HFF-Myc (cell line): ENCODE results near the gene THAP11.
"Not testable (repeated sequence)": the region's sequence is repeated elsewhere in the genome, so short reads cannot be mapped to it uniquely, and the experiment has no call there.

Experiments used
- DNase-seq: peaks from one replicate; pipeline ENCODE4 v3.0.0-alpha.2; 2011; ENCODE audit warnings: low read depth; ENCODE audit errors: extremely low read depth
- H3K4me3 ChIP-seq: replicated peaks from 2 replicates; pipeline ENCODE4 v1.5.1; 2011; ENCODE audit warnings: low read depth, mild to moderate bottlenecking, control low read depth, low read length
- CTCF ChIP-seq: IDR thresholded peaks from 2 replicates; pipeline ENCODE4 v1.5.1; 2012; ENCODE audit warnings: mild to moderate bottlenecking, low read depth, low read length, control low read depth; ENCODE audit errors: missing control alignments

The THAP11 gene

GRCh38 chr16:67861877-67862276 lies 19.8 kb downstream of the THAP11 start:
- DNase-seq = no peak
- no peak for TF ChIP-seq CTCF
- no peak overlapping the region for H3K4me3 ChIP-seq

- no peak for DNase-seq
- TF ChIP-seq CTCF = no peak
- H3K4me3 ChIP-seq = no peak overlapping the region
Observed at GRCh38 chr16:67862623-67863583, 20.8 kb downstream of the THAP11 start.

GRCh38 chr16:67864044-67864443 lies 21.9 kb downstream of the THAP11 start:
- not testable (repeated sequence) for H3K4me3 ChIP-seq, DNase-seq

- TF ChIP-seq CTCF = no peak
- H3K4me3 ChIP-seq = no peak overlapping the region
- no peak for DNase-seq
Observed at GRCh38 chr16:67864594-67864993, 22.5 kb downstream of the THAP11 start.

GRCh38 chr16:67865318-67865717 lies 23.2 kb downstream of the THAP11 start:
- TF ChIP-seq CTCF = peak; percentile 47
- no peak for DNase-seq
- H3K4me3 ChIP-seq = no peak overlapping the region

GRCh38 chr16:67868290-67868689 lies 26.2 kb downstream of the THAP11 start:
- no peak for DNase-seq
- no peak for TF ChIP-seq CTCF
- no peak overlapping the region for H3K4me3 ChIP-seq

GRCh38 chr16:67869653-67870052 lies 27.5 kb downstream of the THAP11 start:
- no peak for TF ChIP-seq CTCF
- no peak for DNase-seq
- no peak overlapping the region for H3K4me3 ChIP-seq
